Vagina (tissue), 2 donors: ENCODE measurements around the gene THEM5. TPM values are rescaled to one million over a fixed set of nuclear protein-coding genes. Genes with fewer than 3 reads are reported as not detected.
"Not testable (repeated sequence)": the region's sequence is repeated elsewhere in the genome, so short reads cannot be mapped to it uniquely, and the experiment has no call there.

ENCODE experiments used
- DNase-seq, 2 donors: peaks; one replicate each; pipeline ENCODE4 v3.0.0-alpha.2; 2017; ENCODE audit errors: extremely low spot score in 2 of 2
- H3K27ac ChIP-seq: fragments of 200-600 bp; sonication (generic); one replicate; pipeline ENCODE4 v1.5.1; 2019
- H3K27me3 ChIP-seq: fragments of 200-600 bp; sonication (generic); one replicate; pipeline ENCODE4 v1.5.1; 2019
- H3K36me3 ChIP-seq, 2 donors: fragments of 200-600 bp; sonication (generic); one replicate each; pipeline ENCODE4 v1.5.1; 2017 to 2019
- H3K4me1 ChIP-seq: fragments of 200-600 bp; sonication (generic); one replicate; pipeline ENCODE4 v1.5.1; 2019
- H3K4me3 ChIP-seq, 2 donors: fragments of 200-600 bp; sonication (generic); 1 replicate in 1 of 2; 2 replicates in 1 of 2; pipeline ENCODE4 v1.5.1; 2016 to 2019
- H3K9me3 ChIP-seq: fragments of 200-600 bp; sonication (generic); one replicate; pipeline ENCODE4 v1.5.1; 2019
- CTCF ChIP-seq, 3 experiments: fragments of 450-650 bp in 2 of 3; fragments of 200-600 bp in 1 of 3; sonication (generic) in 1 of 3; IDR thresholded peaks; one replicate each; pipeline ENCODE4 v1.5.1; 2017 to 2019; ENCODE audit warnings: antibody characterized with exemption in 3 of 3, mild to moderate bottlenecking in 2 of 3, moderate library complexity in 2 of 3
- POLR2A ChIP-seq, 2 donors: fragments of 450-650 bp; IDR thresholded peaks; one replicate each; pipeline ENCODE4 v1.6.1; 2017; ENCODE audit warnings: antibody characterized with exemption in 2 of 2, mild to moderate bottlenecking in 2 of 2, moderate library complexity in 2 of 2
- POLR2AphosphoS5 ChIP-seq, 2 donors: sonication (generic); formaldehyde crosslinking; IDR thresholded peaks; one replicate each; pipeline ENCODE4 v1.9.0; 2017; ENCODE audit warnings: antibody characterized with exemption in 2 of 2, mild to moderate bottlenecking in 2 of 2, low read depth in 1 of 2; ENCODE audit not compliant: insufficient read depth in 1 of 2
- intact Hi-C: fragments of 100-400 bp; cut with DNase I; formaldehyde crosslinking; loops from one replicate; pipeline ENCODE4 v1.15.1; 2023
- total RNA-seq: library from RNA; depleted of rRNA; stranded (reverse); fragments of >200 nt; gene quantifications from one replicate; pipeline ENCODE4 v1.2.3, GENCODE V29; 2016

The THEM5 gene
- total RNA-seq: 0.98 TPM

GRCh38 chr1:151853411-151853943, at the start of gene THEM5:
Gene THEM5, minus strand, starts transcription at chr1:151853712. Its CDS starts 147 bp downstream, at chr1:151853565.
- Histone ChIP-seq H3K4me3 (no peak within 1 kb of the TSS), H3K27ac (no peak within 1 kb of the TSS), H3K4me1 (peaks cover 18% of the 10 kb centered on the region), H3K36me3 (no peaks in the 10 kb centered on the region), H3K27me3 (no peaks in the 10 kb centered on the region), H3K9me3 (no peaks in the 10 kb centered on the region)
- TF ChIP-seq CTCF (IDR thresholded peaks at IDR 0.05): no peak
- no peak for TF ChIP-seq POLR2AphosphoS5 (IDR thresholded peaks at IDR 0.05; ENCODE audit: insufficient read depth in 1 of 2, low read depth in 1 of 2)
- no peak for TF ChIP-seq POLR2A (IDR thresholded peaks at IDR 0.05)
- DNase-seq: no peak
- intact Hi-C loops: no loop called here

GRCh38 chr1:151902858-151903257, 49.3 kb upstream of the THEM5 start:
- Histone ChIP-seq H3K9me3 (no peaks in the 10 kb centered on the region), H3K4me1 (peaks cover 18% of the 10 kb centered on the region), H3K36me3 (peaks cover 0 to 4% of the 10 kb centered on the region in 2 donors), H3K4me3 (no peak overlapping the region), H3K27ac (no peak overlapping the region), H3K27me3 (no peaks in the 10 kb centered on the region)
- intact Hi-C loops: no loop called here
- no peak for DNase-seq
- TF ChIP-seq POLR2A (IDR thresholded peaks at IDR 0.05): no peak
- TF ChIP-seq POLR2AphosphoS5 (IDR thresholded peaks at IDR 0.05; ENCODE audit: insufficient read depth in 1 of 2, low read depth in 1 of 2): no peak
- no peak for TF ChIP-seq CTCF (IDR thresholded peaks at IDR 0.05)

GRCh38 chr1:151900804-151901203, 47.3 kb upstream of the THEM5 start:
- H3K4me1 ChIP-seq: peaks cover 15% of the 10 kb centered on the region
- intact Hi-C loops, H3K27ac ChIP-seq: not testable (repeated sequence)

GRCh38 chr1:151898519-151898991, 45.0 kb upstream of the THEM5 start:
- H3K27ac ChIP-seq: no peak overlapping the region

More at GRCh38 chr1:151900804-151901203, 47.3 kb upstream of the THEM5 start:
- not testable (repeated sequence) for H3K36me3 ChIP-seq, DNase-seq, H3K4me3 ChIP-seq, H3K27me3 ChIP-seq, H3K9me3 ChIP-seq

GRCh38 chr1:151897991-151898431, 44.5 kb upstream of the THEM5 start:
- H3K4me1 ChIP-seq: peaks cover 5% of the 10 kb centered on the region
- H3K4me3 ChIP-seq: no peak overlapping the region
- DNase-seq: no peak
- H3K27me3 ChIP-seq: no peaks in the 10 kb centered on the region
- no peaks in the 10 kb centered on the region for H3K9me3 ChIP-seq
- no peak for TF ChIP-seq POLR2AphosphoS5 (IDR thresholded peaks at IDR 0.05; ENCODE audit: insufficient read depth in 1 of 2, low read depth in 1 of 2)
- no peak for TF ChIP-seq POLR2A (IDR thresholded peaks at IDR 0.05)
- TF ChIP-seq CTCF (IDR thresholded peaks at IDR 0.05): no peak
- H3K36me3 ChIP-seq: no peaks in the 10 kb centered on the region
- H3K27ac ChIP-seq: no peak overlapping the region
- intact Hi-C loops: no loop called here

More at GRCh38 chr1:151898519-151898991, 45.0 kb upstream of the THEM5 start:
- no peaks in the 10 kb centered on the region for H3K9me3 ChIP-seq
- H3K4me3 ChIP-seq: no peak overlapping the region
- TF ChIP-seq POLR2AphosphoS5 (IDR thresholded peaks at IDR 0.05; ENCODE audit: insufficient read depth in 1 of 2, low read depth in 1 of 2) (no peak), CTCF (IDR thresholded peaks at IDR 0.05) (no peak), POLR2A (IDR thresholded peaks at IDR 0.05) (no peak)
- no peaks in the 10 kb centered on the region for H3K27me3 ChIP-seq
- intact Hi-C loops: no loop called here
- DNase-seq: no peak
- no peaks in the 10 kb centered on the region for H3K36me3 ChIP-seq
- peaks cover 5% of the 10 kb centered on the region for H3K4me1 ChIP-seq
